K562 (cell line): ENCODE data around the gene TRPM2. TPM values are rescaled to one million over a fixed set of nuclear protein-coding genes. Genes with fewer than 3 reads are reported as not detected.

Experiments used
- ATAC-seq: fragments of 200-7000 bp; cut with Tn5 transposase; 3 replicates; pipeline ENCODE4 v1.9.1; 2020; ENCODE audit warnings: moderate library complexity
- BruUV-seq: library from RNA; stranded (reverse); fragments of 400-500 nt; replicated peaks from 2 replicates; lab custom pipeline; 2021; lab: Mats Ljungman, UMichigan
- CTCF ChIA-PET: fragments of 300-600 bp; formaldehyde crosslinking; extraction: SDS; loops from one replicate; lab custom pipeline; 2021; ENCODE audit warnings: low intra/inter-chr PET ratio; lab: Yijun Ruan, JAX
- POLR2A ChIA-PET: fragments of 300-600, 350-650 bp; sonication (Branson Sonifier 250); formaldehyde crosslinking; extraction: SDS; loops from one replicate; lab custom pipeline; 2021; ENCODE audit warnings: antibody characterized with exemption, inconsistent platforms; lab: Yijun Ruan, JAX
- DNase-seq, 4 experiments: peaks; one replicate each; pipeline versions ENCODE4 v3.0.0 to v3.0.0-alpha.2; 2011 to 2018; ENCODE audit warnings: low spot score in 3 of 4, mixed read lengths in 3 of 4; ENCODE audit errors: extremely low read depth in 1 of 4
- FAIRE-seq: peaks from 2 replicates; lab custom pipeline; 2011; peaks lifted over from hg19 to GRCh38; lab: Jason Lieb, UNC
- H2AFZ ChIP-seq: 2 replicates; pipeline ENCODE4 v1.6.0; 2011; ENCODE audit warnings: low read depth, low read length, control low read depth, inconsistent platforms
- H3K27ac ChIP-seq: fragments of 200-600 bp; 3 replicates; pipeline ENCODE4 v1.8.0; 2011; ENCODE audit warnings: low read depth, mild to moderate bottlenecking, control low read depth, inconsistent platforms, low read length, moderate library complexity, mixed read lengths; ENCODE audit errors: extremely low read depth
- H3K27me3 ChIP-seq, 2 experiments: fragments of 300-600 bp in 1 of 2; 2 replicates in 1 of 2; 3 replicates in 1 of 2; pipeline versions ENCODE4 v1.6.0 to v1.8.0; 2011; ENCODE audit warnings: inconsistent platforms in 2 of 2, low read length in 2 of 2, mild to moderate bottlenecking in 1 of 2, mixed read lengths in 1 of 2, moderate library complexity in 1 of 2; ENCODE audit not compliant: control insufficient read depth in 2 of 2, insufficient read depth in 2 of 2
- H3K36me3 ChIP-seq: fragments of 300-600 bp; 3 replicates; pipeline ENCODE4 v1.8.0; 2011; ENCODE audit warnings: mild to moderate bottlenecking, low read length, inconsistent platforms; ENCODE audit not compliant: control insufficient read depth, insufficient read depth
- H3K4me1 ChIP-seq, 2 experiments: fragments of 200-600 bp in 1 of 2; replicated peaks in 1 of 2; 2 replicates in 1 of 2; 3 replicates in 1 of 2; pipeline versions ENCODE4 v1.5.1 to v1.8.0; 2011; ENCODE audit warnings: inconsistent platforms in 2 of 2, low read length in 2 of 2, mild to moderate bottlenecking in 1 of 2, mixed read lengths in 1 of 2, moderate library complexity in 1 of 2; ENCODE audit not compliant: control insufficient read depth in 2 of 2, insufficient read depth in 2 of 2
- H3K4me2 ChIP-seq: 2 replicates; pipeline ENCODE4 v1.6.1; 2011; ENCODE audit warnings: low read length, control low read depth, inconsistent platforms, mixed read lengths; ENCODE audit not compliant: insufficient read depth
- H3K4me3 ChIP-seq: fragments of 200-600 bp; sonication (generic), shearing (Covaris generic); 2 replicates; pipeline ENCODE4 v1.5.1; 2016; ENCODE audit warnings: control low read depth, inconsistent platforms
- H3K79me2 ChIP-seq: fragments of 200-600 bp; 3 replicates; pipeline ENCODE4 v1.8.0; 2011; ENCODE audit warnings: low read length, inconsistent platforms; ENCODE audit not compliant: control insufficient read depth, insufficient read depth
- H3K9ac ChIP-seq, 2 experiments: 2 replicates each; pipeline versions ENCODE4 v1.6.0 to v1.6.1; 2011; ENCODE audit warnings: low read depth in 2 of 2, low read length in 2 of 2, control low read depth in 1 of 2, inconsistent platforms in 1 of 2, mild to moderate bottlenecking in 1 of 2, mixed read lengths in 1 of 2; ENCODE audit not compliant: insufficient read depth in 1 of 2
- H3K9me1 ChIP-seq: one replicate; pipeline ENCODE4 v1.6.0; 2011; ENCODE audit warnings: inconsistent platforms, mild to moderate bottlenecking, low read length, moderate library complexity; ENCODE audit not compliant: control insufficient read depth, insufficient read depth
- H3K9me3 ChIP-seq: replicated peaks from 2 replicates; pipeline ENCODE4 v1.5.1; 2011; ENCODE audit warnings: low read depth, low read length, inconsistent platforms; ENCODE audit not compliant: control insufficient read depth, insufficient read depth
- H4K20me1 ChIP-seq: replicated peaks from 2 replicates; pipeline ENCODE4 v1.6.1; 2011; ENCODE audit warnings: low read length, inconsistent platforms, mixed read lengths; ENCODE audit not compliant: control insufficient read depth, insufficient read depth
- ARNT ChIP-seq, 2 experiments: fragments of 450-650 bp; IDR thresholded peaks; 2 replicates each; pipeline ENCODE4 v1.6.1; 2016; ENCODE audit warnings: mild to moderate bottlenecking in 1 of 2
- CUX1 ChIP-seq: fragments of 200-800 bp; sonication (Bioruptor generic); IDR thresholded peaks from 2 replicates; pipeline ENCODE4 v1.6.1; 2016; ENCODE audit warnings: missing genetic modification characterization, missing compliant biosample characterization
- HNRNPH1 ChIP-seq: fragments of 200-400 bp; formaldehyde crosslinking; optimal IDR thresholded peaks from 2 replicates; pipeline ENCODE3; 2017; ENCODE audit warnings: low read depth, mild to moderate bottlenecking, low read length, moderate library complexity
- ID3 ChIP-seq, 2 experiments: fragments of 250-450 bp in 1 of 2; fragments of 450-650 bp in 1 of 2; sonication (Bioruptor Pico) in 1 of 2; IDR thresholded peaks; 2 replicates each; pipeline versions ENCODE4 v1.6.1 to v1.8.0; 2016 to 2021; ENCODE audit warnings: mild to moderate bottlenecking in 2 of 2, moderate library complexity in 2 of 2, missing compliant biosample characterization in 1 of 2, missing genetic modification characterization in 1 of 2
- L3MBTL2 ChIP-seq: fragments of 450-650 bp; IDR thresholded peaks from 2 replicates; pipeline ENCODE4 v1.6.1; 2016; ENCODE audit warnings: mild to moderate bottlenecking, moderate library complexity
- MAX ChIP-seq: sonication (generic); formaldehyde crosslinking; IDR thresholded peaks from 2 replicates; pipeline ENCODE4 v1.9.0; 2022; ENCODE audit warnings: mild to moderate bottlenecking, missing genetic modification reagents
- MEIS2 ChIP-seq: fragments of 450-650 bp; IDR thresholded peaks from 2 replicates; pipeline ENCODE4 v1.6.1; 2014; ENCODE audit warnings: mild to moderate bottlenecking; ENCODE audit not compliant: partially characterized antibody
- MNT ChIP-seq, 2 experiments: fragments of 450-650 bp; conservative IDR thresholded peaks; 2 replicates each; pipeline ENCODE4 v1.6.1; 2017; ENCODE audit warnings: mild to moderate bottlenecking in 2 of 2, moderate library complexity in 2 of 2
- MTA3 ChIP-seq: fragments of 450-650 bp; formaldehyde crosslinking; IDR thresholded peaks from 2 replicates; pipeline ENCODE4 v1.6.1; 2017; ENCODE audit warnings: mild to moderate bottlenecking, borderline replicate concordance
- NR3C1 ChIP-seq: sonication (generic); formaldehyde crosslinking; IDR thresholded peaks from 2 replicates; pipeline ENCODE4 v1.8.1; 2022; ENCODE audit warnings: missing genetic modification reagents
- POLR2AphosphoS5 ChIP-seq: IDR thresholded peaks from 2 replicates; pipeline ENCODE4 v1.6.1; 2011; ENCODE audit warnings: mild to moderate bottlenecking, low read depth, low read length, moderate library complexity; ENCODE audit not compliant: control insufficient read depth, insufficient read depth
- PRMT5 ChIP-seq: sonication (generic); formaldehyde crosslinking; IDR thresholded peaks from 2 replicates; pipeline ENCODE4 v1.5.0; 2020; ENCODE audit warnings: missing genetic modification reagents
- WGBS: fragments of 100-300 bp; shearing (Covaris generic); methylation state at CpG from one replicate; pipeline ENCODE4 v1.1.6; 2016; ENCODE audit warnings: low coverage, mixed read lengths; ENCODE audit not compliant: insufficient coverage; ENCODE audit errors: missing lambda C conversion rate; 5-methylcytosine and 5-hydroxymethylcytosine counted together
- in situ Hi-C: fragments of 300-500 bp; cut with MboI; formaldehyde crosslinking; loops from 4 replicates; pipeline ENCODE4 v1.15.0; 2018; ENCODE audit warnings: inconsistent platforms, mixed read lengths
- intact Hi-C: fragments of 100-400 bp; cut with micrococcal nuclease; formaldehyde crosslinking; loops from 2 replicates; pipeline ENCODE4 v1.14.2; 2022
- polyA plus RNA-seq, 8 experiments: library from polyadenylated mRNA; depleted of rRNA in 4 of 8; stranded (reverse) in 5 of 8; unstranded in 3 of 8; fragments of >200 nt; fragmentation: Nextera tagmentation in 2 of 8; fragmentation: Illumina TruSeq in 1 of 8; extraction: Ambion mirVana in 2 of 8; extraction: Trizol in 1 of 8; gene quantifications; 2 replicates each; pipeline versions ENCODE4 v1.2.1 to v1.2.3, GENCODE V29; 2011 to 2014; ENCODE audit warnings: inconsistent platforms in 1 of 8, missing spikeins in 1 of 8
- total RNA-seq, 7 experiments: library from RNA; depleted of rRNA in 6 of 7; stranded (reverse); fragments of >200 nt in 6 of 7; fragmentation: Illumina TruSeq in 2 of 7; extraction: Trizol in 2 of 7; gene quantifications; 2 replicates each; pipeline versions ENCODE4 v1.2.1 to v1.2.3, GENCODE V29; 2011 to 2021; ENCODE audit warnings: low replicate concordance in 1 of 7

TRPM2 gene
- total and polyA plus RNA-seq, 9 of the 15 experiments (the other 6 are each of a cell fraction or from before 2014, with no cell fraction given), result 0.33 to 2.1 (median 0.98) TPM; not detected in 2

- in situ Hi-C loops, result no loop called here
- Histone ChIP-seq H3K79me2 (no peaks in the 10 kb centered on the region), H2AFZ (no peak overlapping the region), H3K4me1 (peaks cover 0 to 25% of the 10 kb centered on the region in 2 experiments; a peak in 1 of 5 replicates), H3K4me3 (no peak overlapping the region), H3K27me3 (peaks cover 25 to 86% of the 10 kb centered on the region in 2 experiments), H3K4me2 (no peak overlapping the region), H3K27ac (no peak overlapping the region), H3K9me1 (no peaks in the 10 kb centered on the region), H4K20me1 (peaks cover 5% of the 10 kb centered on the region; the same call in 1 of the 2 replicates), H3K9ac (no peak overlapping the region; a peak in 1 of 4 replicates), H3K36me3 (no peaks in the 10 kb centered on the region), H3K9me3 (no peaks in the 10 kb centered on the region; the same call in 1 of the 2 replicates)
- POLR2A ChIA-PET, result interaction anchor here (0.6 to 2.7 kb wide), 2 partner anchors 10 to 161 kb away, joined by 3 to 15 read pairs; no protein-coding TSS in a partner anchor
- DNase-seq (no peak), FAIRE-seq (no peak), ATAC-seq (no peak)
- BruUV-seq, result no TSS peak
- intact Hi-C loops, result no loop called here
- CTCF ChIA-PET, result interaction anchor here (0.6 kb wide), 1 partner anchor 358 kb away, joined by 3 read pairs; no protein-coding TSS in a partner anchor
- WGBS, result 3% methylated on average over 18 of the region's 19 CpGs
- no peak for TF ChIP-seq MTA3
- TF ChIP-seq ID3 (CRISPR knock-in tag; IDR thresholded peaks at IDR 0.05), result no peak
- TF ChIP-seq ID3 (tag; IDR thresholded peaks at IDR 0.05), result no peak
- peak; percentile 69 for TF ChIP-seq MAX (CRISPR knock-in tag)
- TF ChIP-seq HNRNPH1, result no peak
- TF ChIP-seq NR3C1 (CRISPR knock-in tag), result no peak
- TF ChIP-seq CUX1 (CRISPR knock-in tag), result no peak
- peak; percentile 87 for TF ChIP-seq L3MBTL2
- no peak for TF ChIP-seq ARNT (IDR thresholded peaks at IDR 0.05)
- no peak for TF ChIP-seq POLR2AphosphoS5
- TF ChIP-seq MNT (conservative IDR thresholded peaks at IDR 0.05), result 0 out of 4 replicates have a peak, but pooled peaks have one; percentile 13 to 21
- no peak for TF ChIP-seq MEIS2
- TF ChIP-seq PRMT5 (CRISPR knock-in tag), result peak; percentile 66; the same call in 1 of the 2 replicates
Measured at GRCh38 chr21:44442266-44443125, 89.1 kb downstream of the TRPM2 start.
